ENCODE results near the gene FOXE1. TPM values are rescaled to one million over a fixed set of nuclear protein-coding genes. Genes with fewer than 3 reads are reported as not detected.

FOXE1 gene
- polyA plus RNA-seq, 1 of the 3 experiments (the other 2 are of a cell fraction), result 0.03 TPM

DNA sequence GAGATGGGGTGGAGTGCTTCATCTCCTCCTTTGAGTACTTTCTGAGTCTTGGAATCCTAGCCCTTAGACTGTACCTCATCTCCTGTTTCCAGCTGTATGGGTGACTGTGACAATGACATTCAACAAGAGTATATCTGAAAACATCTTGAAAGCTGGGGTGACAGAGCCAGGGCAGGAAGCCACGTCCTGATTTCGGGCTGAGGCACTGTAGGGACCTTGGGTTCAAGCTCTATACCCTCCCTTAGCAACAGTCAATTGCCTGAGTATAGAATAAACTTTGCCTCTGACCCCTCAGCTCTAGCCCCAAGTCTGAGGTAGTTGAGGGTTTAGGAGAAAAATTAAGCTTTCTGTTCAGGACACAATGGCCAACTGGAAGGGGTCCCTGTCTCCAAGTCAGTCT lies 6.3 kb downstream of the FOXE1 start:
- TF ChIP-seq, protein P1, sequence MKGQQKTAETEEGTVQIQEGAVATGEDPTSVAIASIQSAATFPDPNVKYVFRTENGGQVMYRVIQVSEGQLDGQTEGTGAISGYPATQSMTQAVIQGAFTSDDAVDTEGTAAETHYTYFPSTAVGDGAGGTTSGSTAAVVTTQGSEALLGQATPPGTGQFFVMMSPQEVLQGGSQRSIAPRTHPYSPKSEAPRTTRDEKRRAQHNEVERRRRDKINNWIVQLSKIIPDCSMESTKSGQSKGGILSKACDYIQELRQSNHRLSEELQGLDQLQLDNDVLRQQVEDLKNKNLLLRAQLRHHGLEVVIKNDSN (IDR thresholded peaks at IDR 0.05; ENCODE audit: borderline replicate concordance, low read depth), result no peak
- no peak for TF ChIP-seq YY1 (IDR thresholded peaks at IDR 0.05; ENCODE audit: low read depth)
- TF ChIP-seq, protein P2, sequence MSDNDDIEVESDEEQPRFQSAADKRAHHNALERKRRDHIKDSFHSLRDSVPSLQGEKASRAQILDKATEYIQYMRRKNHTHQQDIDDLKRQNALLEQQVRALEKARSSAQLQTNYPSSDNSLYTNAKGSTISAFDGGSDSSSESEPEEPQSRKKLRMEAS (IDR thresholded peaks at IDR 0.05; ENCODE audit: low read depth), result no peak
- TF ChIP-seq, protein P3, sequence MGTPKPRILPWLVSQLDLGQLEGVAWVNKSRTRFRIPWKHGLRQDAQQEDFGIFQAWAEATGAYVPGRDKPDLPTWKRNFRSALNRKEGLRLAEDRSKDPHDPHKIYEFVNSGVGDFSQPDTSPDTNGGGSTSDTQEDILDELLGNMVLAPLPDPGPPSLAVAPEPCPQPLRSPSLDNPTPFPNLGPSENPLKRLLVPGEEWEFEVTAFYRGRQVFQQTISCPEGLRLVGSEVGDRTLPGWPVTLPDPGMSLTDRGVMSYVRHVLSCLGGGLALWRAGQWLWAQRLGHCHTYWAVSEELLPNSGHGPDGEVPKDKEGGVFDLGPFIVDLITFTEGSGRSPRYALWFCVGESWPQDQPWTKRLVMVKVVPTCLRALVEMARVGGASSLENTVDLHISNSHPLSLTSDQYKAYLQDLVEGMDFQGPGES (IDR thresholded peaks at IDR 0.05; ENCODE audit: low read depth, low read length), result no peak
- TF ChIP-seq POLR2AphosphoS5 (IDR thresholded peaks at IDR 0.05; ENCODE audit: low read depth, low read length), result no peak
- TF ChIP-seq, protein P4, sequence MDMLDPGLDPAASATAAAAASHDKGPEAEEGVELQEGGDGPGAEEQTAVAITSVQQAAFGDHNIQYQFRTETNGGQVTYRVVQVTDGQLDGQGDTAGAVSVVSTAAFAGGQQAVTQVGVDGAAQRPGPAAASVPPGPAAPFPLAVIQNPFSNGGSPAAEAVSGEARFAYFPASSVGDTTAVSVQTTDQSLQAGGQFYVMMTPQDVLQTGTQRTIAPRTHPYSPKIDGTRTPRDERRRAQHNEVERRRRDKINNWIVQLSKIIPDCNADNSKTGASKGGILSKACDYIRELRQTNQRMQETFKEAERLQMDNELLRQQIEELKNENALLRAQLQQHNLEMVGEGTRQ (IDR thresholded peaks at IDR 0.05; ENCODE audit: borderline replicate concordance, low read depth, low read length), result no peak
- TF ChIP-seq RAD21 (IDR thresholded peaks at IDR 0.05; ENCODE audit: low read length), result no peak
- TF ChIP-seq TAF1 (IDR thresholded peaks at IDR 0.05; ENCODE audit: borderline replicate concordance, low read depth, low read length), result no peak
- TF ChIP-seq, protein P5, sequence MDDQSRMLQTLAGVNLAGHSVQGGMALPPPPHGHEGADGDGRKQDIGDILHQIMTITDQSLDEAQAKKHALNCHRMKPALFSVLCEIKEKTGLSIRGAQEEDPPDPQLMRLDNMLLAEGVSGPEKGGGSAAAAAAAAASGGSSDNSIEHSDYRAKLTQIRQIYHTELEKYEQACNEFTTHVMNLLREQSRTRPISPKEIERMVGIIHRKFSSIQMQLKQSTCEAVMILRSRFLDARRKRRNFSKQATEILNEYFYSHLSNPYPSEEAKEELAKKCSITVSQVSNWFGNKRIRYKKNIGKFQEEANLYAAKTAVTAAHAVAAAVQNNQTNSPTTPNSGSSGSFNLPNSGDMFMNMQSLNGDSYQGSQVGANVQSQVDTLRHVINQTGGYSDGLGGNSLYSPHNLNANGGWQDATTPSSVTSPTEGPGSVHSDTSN (IDR thresholded peaks at IDR 0.05), result no peak
- TF ChIP-seq, protein P6, sequence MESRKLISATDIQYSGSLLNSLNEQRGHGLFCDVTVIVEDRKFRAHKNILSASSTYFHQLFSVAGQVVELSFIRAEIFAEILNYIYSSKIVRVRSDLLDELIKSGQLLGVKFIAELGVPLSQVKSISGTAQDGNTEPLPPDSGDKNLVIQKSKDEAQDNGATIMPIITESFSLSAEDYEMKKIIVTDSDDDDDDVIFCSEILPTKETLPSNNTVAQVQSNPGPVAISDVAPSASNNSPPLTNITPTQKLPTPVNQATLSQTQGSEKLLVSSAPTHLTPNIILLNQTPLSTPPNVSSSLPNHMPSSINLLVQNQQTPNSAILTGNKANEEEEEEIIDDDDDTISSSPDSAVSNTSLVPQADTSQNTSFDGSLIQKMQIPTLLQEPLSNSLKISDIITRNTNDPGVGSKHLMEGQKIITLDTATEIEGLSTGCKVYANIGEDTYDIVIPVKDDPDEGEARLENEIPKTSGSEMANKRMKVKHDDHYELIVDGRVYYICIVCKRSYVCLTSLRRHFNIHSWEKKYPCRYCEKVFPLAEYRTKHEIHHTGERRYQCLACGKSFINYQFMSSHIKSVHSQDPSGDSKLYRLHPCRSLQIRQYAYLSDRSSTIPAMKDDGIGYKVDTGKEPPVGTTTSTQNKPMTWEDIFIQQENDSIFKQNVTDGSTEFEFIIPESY (IDR thresholded peaks at IDR 0.05; ENCODE audit: borderline replicate concordance, low read depth), result no peak
- TF ChIP-seq NFIC (IDR thresholded peaks at IDR 0.05; ENCODE audit: borderline replicate concordance), result no peak
- no peak for TF ChIP-seq TCF12 (IDR thresholded peaks at IDR 0.05)
- no peak for TF ChIP-seq MEF2A (IDR thresholded peaks at IDR 0.05; ENCODE audit: borderline replicate concordance, low read depth)
- no peak for TF ChIP-seq CHD2 (IDR thresholded peaks at IDR 0.05; ENCODE audit: low read length, partially characterized antibody)
- Histone ChIP-seq H3K27me3 (ENCODE audit: insufficient read depth) (peaks cover 77% of the 10 kb centered on the region), H3K79me2 (ENCODE audit: insufficient read depth) (no peaks in the 10 kb centered on the region), H3K4me2 (no peak overlapping the region), H3K4me1 (ENCODE audit: control insufficient read depth in 1 of 2, insufficient read depth in 2 of 2, low read depth in 1 of 2, low read length in 1 of 2) (no peaks in the 10 kb centered on the region), H3K9ac (no peak overlapping the region), H3K36me3 (replicated peaks in 1 of 2; ENCODE audit: control insufficient read depth in 1 of 2, insufficient read depth in 2 of 2, low read length in 1 of 2) (no peaks in the 10 kb centered on the region), H3K4me3 (ENCODE audit: low read depth in 2 of 2, low read length in 1 of 2) (no peak overlapping the region), H3K9me2 (no peaks in the 10 kb centered on the region), H3K27ac (ENCODE audit: low read depth in 2 of 2, low read length in 1 of 2) (no peak overlapping the region), H4K20me1 (ENCODE audit: insufficient read depth) (no peaks in the 10 kb centered on the region), H2AFZ (ENCODE audit: low read depth) (no peak overlapping the region), H3K9me3 (no peaks in the 10 kb centered on the region), H3F3A (replicated peaks; ENCODE audit: insufficient read depth) (no peaks in the 10 kb centered on the region)
- ChIA-PET CTCF (interaction anchor here (0.7 to 1.6 kb wide), 3 partner anchors 13 to 64 kb away, joined by 3 read pairs; no protein-coding TSS in a partner anchor), POLR2A (no interaction called here)
- DNase-seq, result no peak
- 23% methylated on average over 2 of the region's 2 CpGs for WGBS (ENCODE audit: low lambda C conversion rate)

Measured in SK-N-SH (cell line).